HUDEP-2 (cell line): Measurements from ENCODE around the gene DR1.

Experiments
- DNase-seq, 76 experiments: peaks; one replicate each; lab custom pipeline; 2025; ENCODE audit not compliant: unreplicated experiment in 76 of 76; lab: John Stamatoyannopoulos, UW

Gene DR1

GRCh38 chr1:93345633-93346420 is at the start of gene DR1:
TSS of gene DR1 (plus strand) at chr1:93345907. CDS start at chr1:93346646, 739 bp downstream.
- DNase-seq: peak in 75 of 76 experiments; percentile 49 to 93 (median 85)

- DNase-seq: no peak
These were observed 49.1 kb upstream of the DR1 start for GRCh38 chr1:93296555-93297154.

DNA sequence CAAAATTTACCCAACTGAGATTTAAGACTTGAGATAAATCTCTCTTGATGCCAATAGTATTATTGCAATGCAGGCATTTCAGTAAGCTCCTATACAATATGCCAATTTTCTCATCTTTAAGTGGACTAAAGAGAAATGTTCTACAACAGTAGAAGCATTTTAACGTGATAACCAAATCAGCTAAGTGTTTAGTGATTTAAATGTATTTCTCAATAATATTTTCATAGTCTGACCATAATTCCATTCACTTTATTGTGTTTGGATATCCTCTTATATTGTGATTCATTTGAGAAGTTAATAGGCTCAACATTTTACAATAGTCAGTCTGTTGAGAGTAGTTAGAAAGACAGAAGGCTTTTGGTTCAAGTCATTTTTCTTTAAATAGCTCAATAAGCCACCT is 44.6 kb upstream of the DR1 start:
- no peak for DNase-seq

DNA sequence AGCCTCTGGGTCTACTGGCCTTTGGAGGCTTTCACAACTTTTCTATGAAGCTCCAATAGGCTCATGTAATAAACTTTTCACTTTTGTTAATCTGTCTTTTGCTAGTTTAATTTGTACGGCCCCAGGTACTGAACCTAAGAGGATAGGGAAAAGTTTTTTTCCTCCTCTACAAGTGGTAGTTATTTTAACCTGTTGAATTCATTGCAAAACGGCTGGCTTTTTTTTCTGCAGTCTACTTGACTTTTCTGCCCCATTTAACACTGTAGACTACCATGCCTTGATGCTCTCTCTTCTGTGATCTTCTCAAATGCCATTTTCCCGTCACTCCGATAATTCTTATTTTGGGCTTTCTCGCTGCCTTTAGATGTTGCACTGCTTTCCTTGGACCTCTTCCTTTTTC is 43.6 kb upstream of the DR1 start:
- DNase-seq: no peak

DNA sequence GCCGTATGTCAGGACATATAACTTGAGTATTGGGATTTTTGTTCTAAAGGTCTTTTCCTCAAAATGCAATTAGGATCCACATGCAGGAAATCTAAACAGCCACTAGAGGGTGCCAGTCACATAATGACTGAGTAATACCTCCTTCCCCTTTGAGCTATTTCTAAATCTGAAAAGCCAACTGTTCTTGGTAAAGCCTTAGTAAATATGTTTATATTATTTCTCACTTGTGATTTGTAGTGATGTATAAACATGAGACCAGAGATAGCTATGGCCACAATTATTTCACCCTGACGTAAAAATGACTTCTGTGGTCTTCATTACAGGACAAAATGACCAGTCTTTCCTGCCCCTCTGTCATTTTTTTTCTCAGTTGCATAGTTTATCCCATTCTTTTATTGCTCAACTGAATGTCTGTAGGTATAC is 41.0 kb upstream of the DR1 start:
- DNase-seq: peak in 34 of 76 experiments; percentile 0 to 55 (median 20)

- DNase-seq: no peak
These were observed 38.8 kb upstream of the DR1 start for GRCh38 chr1:93306920-93307319.

DNA sequence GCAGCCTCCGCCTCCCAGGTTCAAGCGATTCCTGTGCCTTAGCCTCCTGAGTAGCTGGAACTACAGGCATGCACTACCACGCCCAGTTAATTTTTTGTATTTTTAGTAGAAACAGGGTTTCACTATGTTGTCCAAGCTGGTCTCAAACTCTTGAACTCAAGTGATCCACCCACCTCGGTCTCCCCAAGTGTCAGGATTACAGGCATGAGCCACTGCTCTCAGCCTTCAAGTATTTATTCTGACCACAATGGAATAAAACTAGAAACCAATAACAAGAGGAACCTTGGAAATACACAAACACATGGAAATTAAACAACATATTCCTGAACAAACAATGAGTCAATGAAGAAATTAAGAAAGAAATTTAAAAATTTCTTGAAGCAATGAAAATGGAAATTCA is 32.7 kb upstream of the DR1 start:
- no peak for DNase-seq

DNA sequence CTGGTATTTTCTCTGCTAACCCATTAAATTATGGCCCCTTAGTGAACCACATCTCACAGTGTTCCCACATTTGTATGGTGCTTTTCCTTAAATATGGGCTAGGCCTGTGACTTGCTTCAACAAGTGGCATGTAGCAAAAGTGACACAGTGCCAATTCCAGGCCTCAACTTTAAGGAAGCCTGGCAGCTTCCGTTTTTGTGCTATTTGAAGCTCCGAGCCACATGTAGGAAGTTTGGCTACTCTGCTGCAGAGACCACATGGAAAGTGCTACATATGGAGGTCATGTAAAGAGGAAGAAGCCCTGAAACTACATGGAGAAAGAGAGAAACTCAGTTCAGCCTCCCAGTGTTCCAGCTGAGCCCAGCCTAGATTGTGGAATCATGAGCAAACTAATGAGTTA is 28.5 kb upstream of the DR1 start:
- no peak for DNase-seq

DNA sequence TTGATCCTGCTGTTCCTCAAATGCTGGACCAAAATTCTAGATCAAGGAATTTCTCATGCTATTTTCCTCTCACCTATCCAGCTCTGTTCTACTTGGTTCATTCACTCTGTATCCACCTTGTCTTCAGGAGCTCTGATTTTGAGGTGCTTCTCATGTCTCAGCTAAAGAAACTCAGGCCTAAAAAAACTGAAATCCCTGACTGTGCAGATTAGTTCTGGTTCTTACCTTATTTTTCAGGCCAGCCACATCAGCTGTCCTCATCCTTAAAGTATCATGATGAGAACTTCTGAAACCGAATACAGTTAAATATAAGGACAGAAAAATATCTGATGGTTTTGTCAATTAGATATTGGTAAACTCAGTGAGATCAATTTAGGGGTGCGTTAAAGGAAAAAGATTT is 27.8 kb upstream of the DR1 start:
- DNase-seq: no peak

DNA sequence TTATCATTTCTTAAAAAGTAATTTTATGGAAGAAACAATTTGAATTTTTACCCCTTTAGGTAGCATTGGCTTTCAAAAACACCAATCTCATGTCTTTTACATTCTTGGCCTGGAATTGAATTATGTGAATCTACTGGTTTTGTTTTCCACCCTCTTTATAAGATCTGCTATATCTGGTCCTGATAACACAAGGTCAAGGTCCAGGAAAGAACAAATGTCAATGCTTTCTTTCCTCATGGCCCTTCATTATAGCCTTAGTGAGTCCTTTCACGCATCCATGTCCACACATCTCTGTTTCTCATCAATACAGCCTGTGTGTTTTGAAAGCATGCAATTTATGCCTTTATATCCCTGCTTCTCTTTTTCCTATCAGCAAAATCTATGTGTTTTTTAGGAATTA is 24.0 kb upstream of the DR1 start:
- DNase-seq: no peak

- DNase-seq: no peak
These were observed 23.4 kb upstream of the DR1 start for GRCh38 chr1:93322349-93322748.

DNA sequence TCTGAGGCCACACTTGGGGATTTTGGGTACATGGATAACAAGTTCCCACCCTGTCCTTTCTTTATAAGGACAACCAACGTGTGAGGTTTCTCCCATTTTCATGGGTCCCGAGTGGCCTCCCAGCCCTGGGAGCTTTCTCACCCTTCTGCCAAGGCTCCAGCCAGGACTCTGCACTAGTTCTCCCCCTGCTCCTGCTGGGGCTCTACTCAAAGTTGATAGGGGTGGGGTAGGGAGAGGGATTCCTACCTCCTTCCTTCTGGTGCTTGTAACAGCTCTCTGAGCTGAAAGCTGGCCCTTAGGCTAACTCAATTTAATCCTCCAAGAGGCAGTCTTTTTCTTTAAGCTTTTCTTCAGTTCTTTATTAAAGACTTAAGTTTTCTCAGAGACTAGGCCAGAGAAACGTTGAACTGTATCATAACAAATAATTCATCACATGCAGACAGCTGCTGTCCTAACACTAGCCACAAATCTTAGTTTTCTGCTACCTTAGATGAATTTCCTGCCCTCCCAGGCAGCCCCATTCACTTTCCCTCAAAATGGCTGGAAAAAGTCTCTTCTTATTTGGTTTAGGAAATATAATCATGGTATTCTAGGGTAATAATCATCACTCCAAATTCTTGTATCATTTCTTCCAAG is 22.4 kb upstream of the DR1 start:
- DNase-seq: no peak

GRCh38 chr1:93324486-93325464 is 20.9 kb upstream of the DR1 start:
- no peak for DNase-seq

DNA sequence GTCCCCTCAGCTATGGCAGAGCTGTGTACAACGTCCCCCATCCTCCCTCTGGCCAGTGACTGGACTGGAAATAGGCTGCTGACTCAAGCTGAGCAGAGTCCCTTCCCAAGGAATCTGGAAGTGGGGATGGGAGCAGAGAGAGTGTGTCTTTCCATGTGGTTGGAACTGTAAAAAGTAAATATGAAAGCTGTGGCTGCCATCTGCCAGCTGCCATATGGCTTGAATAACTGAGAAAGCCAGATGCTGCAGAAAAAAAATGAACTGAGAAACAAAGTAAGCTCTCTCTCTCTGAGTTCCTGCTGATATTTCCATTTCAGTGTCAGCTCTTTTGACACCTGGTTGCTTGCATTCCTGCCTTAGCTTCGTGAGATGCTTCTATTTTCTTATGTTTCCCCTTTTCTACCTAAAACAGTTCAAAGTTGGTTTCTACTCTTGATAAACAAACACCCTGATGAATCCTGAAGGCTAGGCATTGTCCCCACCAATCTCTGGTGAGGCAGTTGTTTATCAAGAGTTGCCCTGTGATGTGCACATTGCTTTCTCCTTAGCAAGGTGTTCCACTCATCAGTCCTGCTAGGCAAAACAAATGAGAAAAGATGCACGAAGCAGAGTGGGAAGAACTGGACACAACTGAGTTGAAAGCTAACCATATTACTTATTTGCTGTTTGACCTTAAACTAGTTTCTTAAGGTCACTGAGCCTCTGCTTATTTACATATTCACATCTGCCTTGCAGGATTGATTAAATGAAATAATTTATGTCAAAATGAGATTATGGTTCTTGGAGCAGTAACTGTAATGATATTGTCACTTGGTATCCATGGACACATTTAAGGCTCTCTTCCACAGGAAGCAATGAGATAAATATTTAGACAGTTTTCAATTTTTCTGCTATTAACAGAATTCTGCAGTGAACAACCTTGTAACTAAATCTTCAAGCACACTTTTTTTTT is 16.6 kb upstream of the DR1 start:
- DNase-seq: no peak

- no peak for DNase-seq
These were observed 15.5 kb upstream of the DR1 start for GRCh38 chr1:93330196-93330595.

DNA sequence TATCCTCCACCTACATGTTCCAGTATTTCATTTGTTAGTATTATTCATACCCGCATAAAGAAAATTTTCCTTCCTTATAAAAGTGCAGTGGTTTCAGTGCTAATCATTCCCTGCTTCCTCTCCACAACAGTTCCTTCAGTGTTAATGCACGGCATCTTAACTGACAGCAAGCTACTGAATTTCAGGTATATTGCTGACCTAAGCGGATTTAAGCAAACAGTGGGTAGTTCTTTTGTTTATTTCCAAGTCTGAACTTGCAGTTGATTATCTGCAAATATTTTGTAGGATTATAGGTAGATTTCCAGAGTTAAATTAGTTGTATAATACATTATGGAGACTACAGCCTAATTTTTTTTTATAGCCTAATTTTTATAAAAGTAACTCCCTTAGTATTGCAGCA is 15.1 kb upstream of the DR1 start:
- no peak for DNase-seq

DNA sequence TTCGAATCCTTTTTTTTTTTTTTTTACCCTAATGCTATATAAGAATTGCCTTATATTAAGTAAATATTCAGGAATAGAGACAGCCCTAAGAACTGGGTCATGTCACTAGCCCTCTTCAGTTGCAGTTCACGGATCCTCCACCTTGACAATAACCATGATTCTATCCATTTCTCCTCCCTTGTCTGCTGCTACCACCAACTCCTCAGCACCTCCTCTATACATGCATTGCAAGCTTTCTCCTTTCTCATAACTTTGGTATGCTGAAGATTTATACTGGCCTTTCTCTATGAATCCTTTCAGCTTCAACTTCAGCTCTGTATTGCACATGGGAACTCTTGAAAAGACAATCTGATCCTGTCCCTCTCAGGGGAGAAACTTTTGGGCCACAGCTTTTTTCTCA is 14.3 kb upstream of the DR1 start:
- DNase-seq: no peak

DNA sequence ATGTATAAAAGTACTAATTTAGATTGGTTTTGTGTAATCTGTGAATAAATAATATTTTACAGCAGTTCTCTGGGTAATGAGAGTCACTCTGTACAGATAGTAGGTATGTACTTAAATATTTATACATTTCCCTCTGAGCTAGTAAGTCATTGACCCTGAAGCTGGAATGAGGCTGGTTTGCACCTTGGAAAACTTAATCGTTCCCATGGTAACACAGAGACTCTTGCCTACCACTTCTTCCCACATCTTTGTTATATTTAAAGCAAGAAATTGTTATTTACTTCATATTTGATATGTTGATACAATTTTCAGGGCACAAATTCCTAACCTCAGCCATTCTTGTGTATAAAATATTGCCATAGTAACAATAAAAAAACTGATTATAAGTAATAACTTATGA is 13.3 kb upstream of the DR1 start:
- DNase-seq: no peak

GRCh38 chr1:93338387-93339146 is 7.1 kb upstream of the DR1 start:
- no peak for DNase-seq
